Sigmoid colon (tissue), 3 donors: ENCODE measurements around the gene PRKCA.

ENCODE experiments used
- CTCF ChIP-seq, 4 experiments: fragments of 450-650 bp in 3 of 4; fragments of 200-600 bp in 1 of 4; IDR thresholded peaks; one replicate each; pipeline ENCODE4 v1.5.1; 2016 to 2019; ENCODE audit warnings: antibody characterized with exemption in 4 of 4, mild to moderate bottlenecking in 3 of 4, moderate library complexity in 2 of 4
- POLR2A ChIP-seq, 2 donors: fragments of 450-650 bp; IDR thresholded peaks; one replicate each; pipeline ENCODE4 v1.6.1; 2016; ENCODE audit warnings: antibody characterized with exemption in 2 of 2, mild to moderate bottlenecking in 2 of 2, moderate library complexity in 2 of 2

GRCh38 chr17:66495035-66495434 is 192.6 kb downstream of the PRKCA start:
- no peak for TF ChIP-seq CTCF (IDR thresholded peaks at IDR 0.05)
- TF ChIP-seq POLR2A (IDR thresholded peaks at IDR 0.05) = no peak
